ENCODE data around the gene BAX.
A peak's percentile ranks its signal among the peaks of the same experiment; 100 is the strongest.

BAX gene

GRCh38 chr19:48970923-48971395 is 16.3 kb downstream of the BAX start:
- CTCF ChIA-PET: interaction anchor here (0.6 to 2.1 kb wide), 15 partner anchors 9 to 259 kb away, joined by 3 to 10 read pairs (median 6); partner anchors contain the start of genes BAX, BCAT2, GYS1 and NUCB1
- POLR2A ChIA-PET: interaction anchor here (0.7 to 1.8 kb wide), 4 partner anchors 16 to 176 kb away, joined by 3 to 13 read pairs (median 4); partner anchors contain the start of genes BAX, GYS1, PPP1R15A and RUVBL2
- DNase-seq (ENCODE audit: extremely low spot score): peak; percentile 79
- TF ChIP-seq L3MBTL2 (conservative IDR thresholded peaks at IDR 0.05) (no peak), ELF4 (IDR thresholded peaks at IDR 0.05) (no peak), SUZ12 (IDR thresholded peaks at IDR 0.05) (no peak)

DNA sequence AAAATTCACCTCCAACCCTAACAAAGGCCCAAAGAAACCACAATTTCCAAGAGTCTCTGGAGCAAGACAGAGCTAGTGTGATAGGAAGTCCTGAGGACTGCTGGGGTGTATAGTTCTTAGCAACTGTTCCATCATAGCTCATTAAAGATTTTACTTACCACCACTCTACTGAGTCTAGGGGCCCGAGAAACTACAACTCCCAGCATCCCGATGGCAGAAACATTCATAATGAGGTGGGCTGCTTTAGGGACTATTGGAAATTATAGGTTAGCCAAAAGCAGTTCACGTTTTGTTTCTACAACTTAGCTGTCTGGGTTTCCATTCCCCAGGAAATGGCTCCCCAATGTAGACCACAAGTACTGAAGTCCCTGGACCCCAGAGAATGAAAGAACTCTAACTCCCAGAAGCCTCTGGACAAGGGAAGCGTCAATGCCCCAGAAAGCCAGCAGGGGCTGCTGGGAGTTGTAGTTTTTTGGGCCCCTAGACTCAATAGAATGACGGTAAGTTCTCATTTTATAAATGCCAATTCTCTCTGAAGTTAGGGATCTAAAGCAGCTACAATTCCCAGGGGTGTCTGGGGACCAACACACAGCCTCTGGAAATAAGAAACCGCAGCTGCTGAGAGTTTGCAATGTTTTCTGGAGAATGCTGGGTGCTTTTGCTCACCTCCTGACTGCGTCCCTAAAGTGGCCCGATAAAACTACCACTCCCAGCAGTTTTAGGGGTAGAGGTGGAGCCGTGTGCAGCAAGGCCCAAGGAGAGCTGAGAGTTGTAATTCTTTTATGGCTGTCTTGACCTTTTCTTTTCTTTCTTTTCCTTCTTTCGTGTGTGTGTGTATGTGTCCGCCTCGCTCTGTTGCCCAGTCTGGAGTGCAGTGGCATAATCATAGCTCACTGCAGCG is 21.5 kb downstream of the BAX start:
- DNase-seq (ENCODE audit: extremely low spot score): peak; percentile 57
- TF ChIP-seq L3MBTL2 (conservative IDR thresholded peaks at IDR 0.05): peak; percentile 58
- peak; percentile 86 for TF ChIP-seq SUZ12 (IDR thresholded peaks at IDR 0.05)
- TF ChIP-seq LEF1 (IDR thresholded peaks at IDR 0.05; ENCODE audit: borderline replicate concordance): no peak
- no peak for TF ChIP-seq HDGF (IDR thresholded peaks at IDR 0.05; ENCODE audit: borderline replicate concordance)
- 0 out of 2 replicates have a peak, but pooled peaks have one; percentile 36 for TF ChIP-seq ZNF384 (IDR thresholded peaks at IDR 0.05)
- TF ChIP-seq CTBP1 (IDR thresholded peaks at IDR 0.05; ENCODE audit: borderline replicate concordance): no peak
- peak; percentile 88 for TF ChIP-seq ELF4 (IDR thresholded peaks at IDR 0.05)
- TF ChIP-seq NFRKB (IDR thresholded peaks at IDR 0.05): no peak
- TF ChIP-seq SP1 (IDR thresholded peaks at IDR 0.05): no peak
- TF ChIP-seq ARNT (IDR thresholded peaks at IDR 0.05): no peak
- no peak for TF ChIP-seq PKNOX1 (IDR thresholded peaks at IDR 0.05)
- TF ChIP-seq TARDBP (IDR thresholded peaks at IDR 0.05): no peak
- TF ChIP-seq BHLHE40 (IDR thresholded peaks at IDR 0.05; ENCODE audit: borderline replicate concordance): no peak
- no peak for TF ChIP-seq FOXM1 (IDR thresholded peaks at IDR 0.05; ENCODE audit: borderline replicate concordance)
- TF ChIP-seq FOXA1 (IDR thresholded peaks at IDR 0.05): no peak
- no peak for TF ChIP-seq FOXK2 (IDR thresholded peaks at IDR 0.05)
- ChIA-PET POLR2A (interaction anchor here (0.9 to 1.0 kb wide), 2 partner anchors 10 to 76 kb away, joined by 3 to 5 read pairs; partner anchors contain the start of gene NUCB1), CTCF (interaction anchor here (0.7 to 4.6 kb wide), 2 partner anchors 16 to 24 kb away, joined by 4 to 26 read pairs; partner anchors contain the start of genes GYS1 and RUVBL2)

- TF ChIP-seq TARDBP (IDR thresholded peaks at IDR 0.05) (no peak), PKNOX1 (IDR thresholded peaks at IDR 0.05) (no peak), LEF1 (IDR thresholded peaks at IDR 0.05; ENCODE audit: borderline replicate concordance) (no peak), BHLHE40 (IDR thresholded peaks at IDR 0.05; ENCODE audit: borderline replicate concordance) (no peak), FOXK2 (IDR thresholded peaks at IDR 0.05) (no peak), ZNF384 (IDR thresholded peaks at IDR 0.05) (no peak), ELF4 (IDR thresholded peaks at IDR 0.05) (no peak), HDGF (IDR thresholded peaks at IDR 0.05; ENCODE audit: borderline replicate concordance) (no peak), NFRKB (IDR thresholded peaks at IDR 0.05) (no peak), ARNT (IDR thresholded peaks at IDR 0.05) (no peak), L3MBTL2 (conservative IDR thresholded peaks at IDR 0.05) (no peak), FOXM1 (IDR thresholded peaks at IDR 0.05; ENCODE audit: borderline replicate concordance) (no peak), SUZ12 (IDR thresholded peaks at IDR 0.05) (no peak), FOXA1 (IDR thresholded peaks at IDR 0.05) (no peak), SP1 (IDR thresholded peaks at IDR 0.05) (no peak), CTBP1 (IDR thresholded peaks at IDR 0.05; ENCODE audit: borderline replicate concordance) (no peak)
- no peak for DNase-seq (ENCODE audit: extremely low spot score)
- POLR2A ChIA-PET: interaction anchor here (1.0 kb wide), 2 partner anchors 11 to 105 kb away, joined by 3 to 5 read pairs; partner anchors contain the start of gene PPP1R15A
- CTCF ChIA-PET: interaction anchor here (0.6 to 4.6 kb wide), 2 partner anchors 15 to 570 kb away, joined by 3 to 26 read pairs; partner anchors contain the start of genes GYS1 and RUVBL2
Measured at GRCh38 chr19:48977061-48977460, 22.4 kb downstream of the BAX start.

DNA sequence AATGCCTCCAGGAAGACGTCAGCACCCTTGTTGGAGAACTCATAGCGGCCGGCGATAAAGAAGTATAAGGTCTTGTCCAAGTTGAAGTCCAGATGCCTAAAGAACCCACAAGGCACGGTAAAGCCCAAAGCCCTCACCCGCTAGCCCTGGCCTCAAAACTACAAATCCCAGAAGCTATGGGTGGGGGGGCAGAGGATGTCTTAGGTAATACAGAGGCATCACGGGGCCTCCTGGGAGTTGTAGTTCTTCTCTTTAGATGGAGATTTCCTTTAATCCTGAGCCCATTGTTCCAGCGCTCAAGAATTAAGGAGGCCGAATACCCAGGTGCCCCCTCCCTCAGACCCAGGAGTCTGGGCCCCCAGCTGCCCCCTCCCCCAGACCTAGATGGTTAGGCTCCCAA is 27.6 kb downstream of the BAX start:
- TF ChIP-seq BHLHE40 (IDR thresholded peaks at IDR 0.05; ENCODE audit: borderline replicate concordance): no peak
- no peak for TF ChIP-seq SUZ12 (IDR thresholded peaks at IDR 0.05)
- TF ChIP-seq FOXK2 (IDR thresholded peaks at IDR 0.05): no peak
- POLR2A ChIA-PET: interaction anchor here (2.5 kb wide), 1 partner anchor 11 kb away, joined by 12 read pairs; the partner anchor contains the start of genes GYS1 and RUVBL2
- CTCF ChIA-PET: no interaction called here
- no peak for DNase-seq (ENCODE audit: extremely low spot score)

DNA sequence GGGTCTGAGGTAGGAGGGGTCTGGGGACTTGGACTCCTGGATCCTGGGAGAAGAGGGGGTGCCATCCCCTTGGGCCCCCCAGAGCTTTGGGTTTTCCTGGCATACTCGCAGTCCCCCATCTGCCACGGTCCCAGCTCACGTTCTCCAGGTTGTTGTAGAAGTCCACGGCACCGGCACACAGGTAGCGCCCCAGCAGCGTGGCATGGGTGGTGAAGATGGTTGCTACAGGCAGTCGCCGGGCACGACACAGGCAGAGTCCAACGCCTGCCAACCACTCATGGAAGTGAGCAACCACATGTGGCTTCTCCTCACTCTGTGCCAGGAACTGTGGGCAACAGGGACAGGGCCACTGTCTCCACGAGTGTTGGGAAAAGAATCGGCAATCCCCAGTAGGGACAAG is 31.0 kb downstream of the BAX start:
- TF ChIP-seq FOXA1 (IDR thresholded peaks at IDR 0.05) (no peak), PKNOX1 (IDR thresholded peaks at IDR 0.05) (no peak), HDGF (IDR thresholded peaks at IDR 0.05; ENCODE audit: borderline replicate concordance) (no peak), SUZ12 (IDR thresholded peaks at IDR 0.05) (no peak), ZNF384 (IDR thresholded peaks at IDR 0.05) (no peak), BHLHE40 (IDR thresholded peaks at IDR 0.05; ENCODE audit: borderline replicate concordance) (no peak), ELF4 (IDR thresholded peaks at IDR 0.05) (no peak), FOXM1 (IDR thresholded peaks at IDR 0.05; ENCODE audit: borderline replicate concordance) (no peak), L3MBTL2 (conservative IDR thresholded peaks at IDR 0.05) (no peak)
- ChIA-PET CTCF (no interaction called here), POLR2A (no interaction called here)
- no peak for DNase-seq (ENCODE audit: extremely low spot score)

Data from HEK293T (cell line).